BLaER1 treated with 17β-estradiol and CSF1 and Interleukin-3, amounts not matched to agents 10 nM and 100 nM (cell line): ENCODE measurements around the gene LSR.

Source experiments
- H3K27ac ChIP-seq, 11 experiments: shearing (Covaris generic); formaldehyde crosslinking; 2 replicates each; pipeline ENCODE4 v1.8.1; 2022
- H3K27me3 ChIP-seq, 11 experiments: shearing (Covaris generic); formaldehyde crosslinking; 2 replicates each; pipeline ENCODE4 v1.8.1; 2022
- H3K36me3 ChIP-seq, 11 experiments: shearing (Covaris generic); formaldehyde crosslinking; 2 replicates each; pipeline ENCODE4 v1.8.1; 2022
- H3K4me1 ChIP-seq, 10 experiments: shearing (Covaris generic); formaldehyde crosslinking; 2 replicates each; pipeline ENCODE4 v1.8.1; 2022
- H3K4me2 ChIP-seq, 11 experiments: shearing (Covaris generic); formaldehyde crosslinking; 2 replicates each; pipeline ENCODE4 v1.8.1; 2022
- H3K4me3 ChIP-seq, 10 experiments: shearing (Covaris generic); formaldehyde crosslinking; 2 replicates each; pipeline ENCODE4 v1.8.1; 2022
- H3K9ac ChIP-seq, 11 experiments: shearing (Covaris generic); formaldehyde crosslinking; 2 replicates each; pipeline ENCODE4 v1.8.1; 2022
- H3K9me3 ChIP-seq, 11 experiments: shearing (Covaris generic); formaldehyde crosslinking; replicated peaks in 1 of 11; 2 replicates each; pipeline ENCODE4 v1.8.1; 2022
- H4K20me1 ChIP-seq, 11 experiments: shearing (Covaris generic); formaldehyde crosslinking; 2 replicates each; pipeline ENCODE4 v1.8.1; 2022
- Cebpa-rat ChIP-seq, 11 experiments: shearing (Covaris generic); IDR thresholded peaks; 2 replicates each; pipeline ENCODE4 v1.8.1; 2022

Gene LSR

DNA sequence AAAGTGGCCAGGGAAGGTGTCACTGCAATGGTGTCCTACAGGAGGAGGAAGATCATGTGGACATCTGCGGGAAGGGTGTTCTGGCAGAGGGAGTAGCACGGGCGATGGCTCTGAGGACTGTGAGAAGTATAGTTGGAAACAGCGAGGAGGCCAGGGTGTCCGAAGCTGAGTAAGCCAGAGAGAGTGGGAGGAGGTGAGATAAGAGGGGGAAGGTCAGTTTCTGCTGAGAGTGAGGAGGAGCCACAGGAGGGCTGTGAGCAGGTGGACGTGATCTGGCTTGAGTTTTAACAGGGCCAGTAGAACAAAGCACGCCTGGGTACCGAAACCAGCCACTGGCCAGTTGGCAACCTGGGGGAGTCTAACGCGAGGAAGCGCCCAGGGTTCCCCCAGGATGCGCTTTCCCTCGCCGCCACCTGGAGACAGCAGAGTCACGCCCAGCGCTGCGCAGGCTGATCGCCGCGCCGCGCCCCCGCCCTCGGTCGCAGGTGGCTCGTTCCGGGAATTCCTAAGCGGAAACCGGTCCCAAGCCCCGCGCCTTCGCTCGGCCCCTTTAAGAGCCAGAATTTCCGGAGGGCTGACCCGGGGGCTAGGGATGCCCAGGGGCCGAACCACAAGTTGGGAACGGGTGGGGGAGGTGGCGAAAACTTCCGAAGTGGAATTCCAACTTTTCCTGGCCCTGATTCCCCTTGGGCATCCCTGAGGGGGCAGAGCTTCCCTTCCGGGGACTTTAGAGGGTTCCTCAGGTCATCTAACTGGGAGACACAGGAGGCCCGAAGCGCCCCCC is 1.1 kb upstream of the LSR start:
- Histone ChIP-seq H3K4me2 (peak overlapping the region; percentile 76 to 99 (median 92)), H3K27me3 (peaks cover 37 to 61% (median 57%) of the 10 kb centered on the region in 11 experiments), H3K9me3 (peaks cover 0 to 30% (median 6%) of the 10 kb centered on the region in 11 experiments; a peak in 12 of 22 replicates), H4K20me1 (no peaks in the 10 kb centered on the region; a peak in 2 of 22 replicates), H3K36me3 (no peaks in the 10 kb centered on the region), H3K4me1 (peaks cover 18 to 32% (median 25%) of the 10 kb centered on the region in 10 experiments), H3K27ac (no peak overlapping the region), H3K4me3 (peak overlapping the region; percentile 48 to 65 (median 57)), H3K9ac (peak overlapping the region in 6 of 11 experiments; percentile 6 to 71 (median 35); a peak in 8 of 22 replicates)
- TF ChIP-seq Cebpa-rat (IDR thresholded peaks at IDR 0.05), result no peak

DNA sequence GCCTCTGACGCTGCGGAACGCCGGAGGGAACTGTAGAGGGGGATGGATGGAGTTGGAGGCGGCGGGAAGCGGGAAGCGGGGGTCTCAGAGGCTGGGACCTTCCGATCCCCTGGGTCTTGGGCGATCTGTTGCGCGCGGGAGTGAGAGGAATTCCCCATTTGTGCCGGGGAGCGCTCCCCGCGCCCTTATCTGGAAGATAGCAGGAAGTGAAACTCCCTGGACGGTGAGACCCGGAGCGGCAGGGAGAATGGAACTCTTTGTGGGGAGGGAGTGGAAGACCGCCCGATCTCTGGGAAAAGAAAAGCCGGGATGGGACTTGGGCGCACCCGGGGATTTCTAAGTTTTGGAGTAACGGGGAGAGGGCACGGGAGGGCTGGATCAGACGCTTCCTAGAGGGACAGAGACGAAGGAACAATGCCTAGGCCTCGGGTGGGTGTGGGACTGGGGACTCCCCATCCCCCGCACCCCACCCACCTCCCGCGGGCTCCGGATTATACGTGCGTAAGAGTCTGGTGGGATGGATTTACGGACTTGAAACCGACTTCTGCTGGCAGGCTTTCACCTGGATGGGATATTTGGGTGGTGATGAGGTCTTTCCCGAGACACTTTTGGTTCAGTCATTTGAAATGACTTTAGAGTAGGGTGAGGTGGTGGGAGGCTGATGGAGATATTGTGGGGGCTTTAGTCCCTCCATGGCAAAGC is 495 bp downstream of the LSR start:
- peak overlapping the region in 8 of 10 experiments; percentile 48 to 65 (median 57); a peak in 11 of 20 replicates for H3K4me3 ChIP-seq
- peaks cover 37 to 61% (median 57%) of the 10 kb centered on the region in 11 experiments for H3K27me3 ChIP-seq
- TF ChIP-seq Cebpa-rat (IDR thresholded peaks at IDR 0.05), result no peak
- H4K20me1 ChIP-seq, result no peaks in the 10 kb centered on the region; a peak in 2 of 22 replicates
- H3K9ac ChIP-seq, result no peak overlapping the region; a peak in 1 of 22 replicates
- H3K36me3 ChIP-seq, result no peaks in the 10 kb centered on the region
- peaks cover 0 to 24% (median 5%) of the 10 kb centered on the region in 11 experiments; a peak in 12 of 22 replicates for H3K9me3 ChIP-seq
- peaks cover 18 to 32% (median 25%) of the 10 kb centered on the region in 10 experiments for H3K4me1 ChIP-seq
- no peak overlapping the region for H3K27ac ChIP-seq
- H3K4me2 ChIP-seq, result peak overlapping the region; percentile 76 to 99 (median 92); a peak in 21 of 22 replicates

DNA sequence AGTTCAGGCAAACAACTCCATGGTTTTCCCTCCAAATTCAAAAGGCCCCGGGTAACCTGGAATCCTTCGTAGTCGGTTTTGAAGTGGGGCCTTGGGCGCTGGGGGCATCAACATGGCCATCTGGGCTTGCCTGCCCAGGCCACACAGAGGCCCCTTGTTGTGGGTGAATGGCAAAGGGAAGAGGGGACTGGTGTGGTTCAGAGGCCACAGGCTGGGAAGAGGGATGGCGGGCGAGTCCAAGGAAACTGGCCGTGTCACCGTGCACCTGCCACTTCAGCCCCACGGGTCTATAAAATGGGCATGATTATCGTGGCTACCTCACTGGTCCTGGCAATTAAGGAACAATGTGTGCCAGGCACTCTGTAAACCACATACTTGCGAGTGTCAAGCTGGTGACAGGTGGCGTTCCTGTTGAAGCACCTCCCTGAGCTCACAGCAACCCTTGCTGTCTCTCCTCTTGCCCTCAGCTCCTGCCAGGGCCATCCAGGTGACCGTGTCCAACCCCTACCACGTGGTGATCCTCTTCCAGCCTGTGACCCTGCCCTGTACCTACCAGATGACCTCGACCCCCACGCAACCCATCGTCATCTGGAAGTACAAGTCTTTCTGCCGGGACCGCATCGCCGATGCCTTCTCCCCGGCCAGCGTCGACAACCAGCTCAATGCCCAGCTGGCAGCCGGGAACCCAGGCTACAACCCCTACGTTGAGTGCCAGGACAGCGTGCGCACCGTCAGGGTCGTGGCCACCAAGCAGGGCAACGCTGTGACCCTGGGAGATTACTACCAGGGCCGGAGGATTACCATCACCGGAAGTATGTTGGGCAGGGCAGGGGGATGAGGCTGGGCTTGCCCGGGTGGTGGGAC is 1.3 kb downstream of the LSR start:
- Histone ChIP-seq H4K20me1 (no peaks in the 10 kb centered on the region; a peak in 2 of 22 replicates), H3K36me3 (no peaks in the 10 kb centered on the region), H3K4me2 (no peak overlapping the region), H3K9me3 (peaks cover 0 to 17% (median 5%) of the 10 kb centered on the region in 11 experiments; a peak in 11 of 22 replicates), H3K9ac (no peak overlapping the region), H3K27ac (no peak overlapping the region), H3K4me1 (peaks cover 18 to 32% (median 25%) of the 10 kb centered on the region in 10 experiments), H3K27me3 (peaks cover 37 to 61% (median 57%) of the 10 kb centered on the region in 11 experiments), H3K4me3 (no peak overlapping the region)
- TF ChIP-seq Cebpa-rat (IDR thresholded peaks at IDR 0.05), result no peak

DNA sequence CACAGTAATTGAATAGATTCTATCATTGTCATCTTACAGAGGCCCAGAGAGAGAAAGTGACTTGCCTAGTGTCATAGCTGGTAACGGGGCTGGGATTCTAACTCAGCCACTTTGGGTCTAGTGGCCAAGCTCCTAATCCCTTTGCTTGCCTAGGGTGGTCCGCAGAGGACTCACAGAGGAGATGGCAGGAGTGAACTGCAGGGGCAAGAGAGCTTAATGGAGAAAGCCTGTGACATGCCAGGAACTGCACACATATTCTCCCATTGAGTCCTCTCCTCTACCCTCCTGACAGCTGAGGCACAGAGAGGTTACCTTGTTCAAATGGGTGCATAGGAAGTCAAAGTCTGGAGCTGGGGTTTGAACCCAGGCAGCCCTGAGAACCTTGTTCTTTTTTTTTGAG is 2.7 kb downstream of the LSR start:
- H3K4me1 ChIP-seq, result peaks cover 18 to 30% (median 25%) of the 10 kb centered on the region in 10 experiments
- H3K9me3 ChIP-seq, result peaks cover 0 to 3% (median 0%) of the 10 kb centered on the region in 11 experiments; a peak in 1 of 22 replicates
- H3K27ac ChIP-seq, result no peak overlapping the region
- H3K36me3 ChIP-seq, result no peaks in the 10 kb centered on the region
- no peaks in the 10 kb centered on the region; a peak in 2 of 22 replicates for H4K20me1 ChIP-seq
- no peak for TF ChIP-seq Cebpa-rat (IDR thresholded peaks at IDR 0.05)
- peaks cover 37 to 52% (median 48%) of the 10 kb centered on the region in 11 experiments for H3K27me3 ChIP-seq
- no peak overlapping the region for H3K4me2 ChIP-seq
- no peak overlapping the region for H3K4me3 ChIP-seq
- H3K9ac ChIP-seq, result no peak overlapping the region

DNA sequence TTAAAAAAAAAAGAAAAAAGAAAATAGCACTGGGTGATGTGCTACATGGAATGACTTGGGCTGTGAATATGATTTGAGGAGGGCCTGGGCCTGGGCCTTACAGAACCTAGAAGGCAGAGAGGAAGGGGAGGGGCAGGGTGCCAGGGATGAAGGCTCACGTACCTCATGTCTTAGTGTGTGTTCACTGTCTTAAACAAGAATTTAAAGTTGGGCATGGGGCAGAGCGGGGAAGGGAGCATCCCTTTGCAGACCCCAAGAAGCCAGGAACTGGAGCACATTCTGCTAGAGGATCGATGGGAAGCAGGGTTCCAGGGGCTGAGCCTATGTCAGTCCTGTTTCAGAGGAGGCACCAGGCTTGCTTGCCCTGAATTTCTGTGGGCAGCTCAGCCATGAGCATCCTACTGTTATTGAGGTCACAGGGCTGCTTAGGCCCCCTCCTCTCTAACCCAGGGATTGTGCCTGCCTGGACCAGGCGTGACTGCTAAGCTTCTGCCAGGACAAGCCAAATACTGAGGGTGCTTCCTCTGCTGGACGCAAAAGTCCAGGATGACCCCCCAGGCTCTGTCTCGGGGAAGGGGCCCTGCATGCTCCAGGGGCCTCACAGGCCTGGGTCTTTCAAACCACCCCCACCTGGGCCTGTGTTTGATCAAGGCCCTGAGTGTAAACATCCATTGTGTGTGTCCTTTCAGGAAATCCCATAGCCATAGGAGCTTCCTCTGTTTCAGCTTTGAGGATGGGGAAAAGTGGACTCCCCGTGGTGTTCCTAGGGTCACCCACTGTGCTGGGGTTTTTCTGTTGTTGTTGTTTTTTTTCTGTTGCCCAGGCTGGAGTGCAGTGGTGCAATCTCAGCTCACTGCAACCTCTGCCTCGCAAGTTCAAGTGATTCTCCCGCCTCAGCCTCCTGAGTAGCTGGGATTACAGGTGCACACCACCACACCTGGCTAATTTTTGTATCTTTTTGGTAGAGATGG is 4.8 kb downstream of the LSR start:
- H3K9ac ChIP-seq, result no peak overlapping the region
- H3K9me3 ChIP-seq, result no peaks in the 10 kb centered on the region
- H3K4me3 ChIP-seq, result no peak overlapping the region
- H3K36me3 ChIP-seq, result no peaks in the 10 kb centered on the region
- no peak overlapping the region for H3K27ac ChIP-seq
- peaks cover 19 to 31% (median 26%) of the 10 kb centered on the region in 11 experiments for H3K27me3 ChIP-seq
- H3K4me2 ChIP-seq, result no peak overlapping the region
- peaks cover 6 to 17% (median 11%) of the 10 kb centered on the region in 10 experiments for H3K4me1 ChIP-seq
- TF ChIP-seq Cebpa-rat (IDR thresholded peaks at IDR 0.05), result no peak
- H4K20me1 ChIP-seq, result no peaks in the 10 kb centered on the region; a peak in 2 of 22 replicates

DNA sequence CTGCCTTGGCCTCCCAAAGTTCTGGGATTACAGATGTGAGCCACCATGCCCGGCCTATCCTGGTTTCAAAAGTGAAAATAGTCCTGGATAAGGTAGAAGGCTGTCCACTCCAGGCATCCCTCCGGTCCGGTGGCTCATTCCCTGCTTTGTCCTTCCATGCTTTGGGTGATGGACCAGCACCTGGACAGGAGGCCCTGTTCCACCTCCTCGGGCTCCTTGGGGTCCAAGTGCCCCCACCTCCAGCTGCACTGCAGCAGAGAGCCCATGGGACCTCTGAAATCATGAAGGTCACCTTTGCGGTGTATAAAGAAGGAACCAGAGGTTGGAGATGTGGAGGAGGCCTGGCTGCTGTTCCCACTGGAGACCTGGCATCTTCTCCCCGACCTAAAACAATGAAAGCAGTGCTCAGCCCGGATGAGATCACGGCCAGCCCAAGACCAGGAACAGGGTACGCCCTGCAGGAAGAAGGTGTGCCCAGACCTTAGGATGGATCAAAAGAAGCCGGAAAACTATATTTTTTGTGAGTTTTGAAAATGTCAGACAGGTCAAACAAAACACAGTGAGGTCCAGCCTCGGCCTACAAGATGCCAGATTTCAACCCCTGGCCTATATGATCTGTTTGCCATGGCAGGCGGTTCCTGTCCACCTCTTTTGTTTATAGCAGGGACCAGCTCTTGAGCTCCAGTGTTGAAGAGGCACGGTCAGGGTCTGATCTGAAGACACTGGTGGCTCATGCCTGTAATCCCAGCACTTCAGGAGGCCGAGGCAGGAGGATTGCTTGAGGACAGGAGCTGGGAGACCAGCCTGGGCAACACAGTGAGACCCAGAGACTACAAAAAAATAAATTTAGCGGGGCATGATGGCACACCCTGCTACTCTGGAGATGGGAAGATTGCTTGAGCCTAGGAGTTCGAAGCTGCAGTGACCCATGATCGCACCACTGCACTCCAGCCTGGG is 5.8 kb downstream of the LSR start:
- no peaks in the 10 kb centered on the region; a peak in 1 of 22 replicates for H4K20me1 ChIP-seq
- no peak overlapping the region for H3K4me3 ChIP-seq
- no peak overlapping the region for H3K4me2 ChIP-seq
- no peak overlapping the region for H3K9ac ChIP-seq
- peaks cover 9 to 21% (median 16%) of the 10 kb centered on the region in 11 experiments for H3K27me3 ChIP-seq
- TF ChIP-seq Cebpa-rat (IDR thresholded peaks at IDR 0.05), result no peak
- H3K27ac ChIP-seq, result no peak overlapping the region
- peaks cover 0 to 10% (median 3%) of the 10 kb centered on the region in 10 experiments; a peak in 5 of 20 replicates for H3K4me1 ChIP-seq
- H3K9me3 ChIP-seq, result no peaks in the 10 kb centered on the region
- no peaks in the 10 kb centered on the region for H3K36me3 ChIP-seq

DNA sequence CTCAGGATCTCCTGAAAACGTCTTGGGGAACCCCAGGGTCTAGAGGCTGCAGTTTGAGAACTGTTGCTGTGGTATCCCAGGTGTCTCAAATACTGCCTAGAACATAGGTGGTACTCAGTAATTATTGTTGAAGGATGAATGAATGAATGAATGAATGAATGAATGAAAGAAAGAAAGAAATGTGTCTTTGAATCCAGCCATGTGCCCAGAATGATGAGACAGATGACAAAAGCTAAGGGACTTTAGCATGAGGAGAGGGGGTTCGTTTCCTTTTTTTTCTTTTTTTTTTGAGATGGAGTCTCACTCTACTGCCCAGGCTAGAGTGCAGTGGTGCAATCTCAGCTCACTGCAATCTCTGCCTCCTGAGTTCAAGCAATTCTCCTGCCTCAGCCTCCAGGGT is 7.8 kb downstream of the LSR start:
- peaks cover 0 to 1% (median 0%) of the 10 kb centered on the region in 11 experiments; a peak in 2 of 22 replicates for H3K27me3 ChIP-seq
- no peak overlapping the region for H3K4me2 ChIP-seq
- H4K20me1 ChIP-seq, result no peaks in the 10 kb centered on the region
- no peaks in the 10 kb centered on the region for H3K36me3 ChIP-seq
- no peak overlapping the region for H3K27ac ChIP-seq
- H3K4me1 ChIP-seq, result peaks cover 0 to 19% (median 8%) of the 10 kb centered on the region in 10 experiments; a peak in 13 of 20 replicates
- H3K4me3 ChIP-seq, result no peak overlapping the region
- no peak overlapping the region for H3K9ac ChIP-seq
- no peak for TF ChIP-seq Cebpa-rat (IDR thresholded peaks at IDR 0.05)
- no peaks in the 10 kb centered on the region for H3K9me3 ChIP-seq
